Natural killer cell (primary cell): Measurements from ENCODE around the gene RBMS3. TPM values are rescaled to one million over a fixed set of nuclear protein-coding genes. Genes with fewer than 3 reads are reported as not detected.

ENCODE experiments used
- ATAC-seq, 3 donors: fragments of 150-1000 bp in 2 of 3; fragments of 200-7000 bp in 1 of 3; cut with Tn5 transposase; 1 replicate in 1 of 3; 2 replicates in 2 of 3; pipeline ENCODE4 v1.10.0; 2021; ENCODE audit warnings: mild to moderate bottlenecking in 2 of 3, moderate library complexity in 2 of 3
- DNase-seq, 2 donors: peaks; one replicate each; pipeline versions ENCODE4 v3.0.0 to v3.0.0-alpha.2; 2013 to 2021; ENCODE audit warnings: mixed read lengths in 1 of 2
- H3K27ac ChIP-seq: one replicate; pipeline ENCODE4 v1.5.1; 2013; ENCODE audit warnings: mild to moderate bottlenecking, low read length
- H3K27me3 ChIP-seq: one replicate; pipeline ENCODE4 v1.6.1; 2013; ENCODE audit warnings: low read length; ENCODE audit not compliant: control insufficient read depth, insufficient read depth
- H3K36me3 ChIP-seq: one replicate; pipeline ENCODE4 v1.6.1; 2013; ENCODE audit warnings: low read length; ENCODE audit not compliant: control insufficient read depth, insufficient read depth
- H3K4me1 ChIP-seq: one replicate; pipeline ENCODE4 v1.6.1; 2013; ENCODE audit warnings: low read length; ENCODE audit not compliant: control insufficient read depth, insufficient read depth
- H3K4me3 ChIP-seq: one replicate; pipeline ENCODE4 v1.5.1; 2013; ENCODE audit warnings: low read length
- H3K9me3 ChIP-seq: one replicate; pipeline ENCODE4 v1.6.1; 2013; ENCODE audit warnings: low read length; ENCODE audit not compliant: control insufficient read depth, insufficient read depth
- H3K27ac Mint-ChIP-seq, 2 donors: one replicate each; pipeline ENCODE4 v1.8.0; 2022; ENCODE audit warnings: mild to moderate bottlenecking in 2 of 2, mixed read lengths in 2 of 2, moderate library complexity in 1 of 2
- H3K27me3 Mint-ChIP-seq, 2 donors: one replicate each; pipeline ENCODE4 v1.8.0; 2022; ENCODE audit warnings: low read depth in 2 of 2, mixed read lengths in 2 of 2
- H3K36me3 Mint-ChIP-seq: one replicate; pipeline ENCODE4 v1.8.0; 2022; ENCODE audit warnings: mixed read lengths
- H3K4me1 Mint-ChIP-seq, 2 donors: one replicate each; pipeline ENCODE4 v1.8.0; 2022; ENCODE audit warnings: mixed read lengths in 2 of 2
- H3K4me3 Mint-ChIP-seq: one replicate; pipeline ENCODE4 v1.8.0; 2022; ENCODE audit warnings: mild to moderate bottlenecking, moderate library complexity, mixed read lengths
- H3K9me3 Mint-ChIP-seq, 2 donors: one replicate each; pipeline ENCODE4 v1.8.0; 2022; ENCODE audit warnings: mixed read lengths in 2 of 2
- WGBS: methylation state at CpG from one replicate; pipeline ENCODE4 v1.1.7; 2013; ENCODE audit warnings: missing lambda C conversion rate; ENCODE audit not compliant: insufficient coverage; 5-methylcytosine and 5-hydroxymethylcytosine counted together
- intact Hi-C: fragments of 100-400 bp; cut with micrococcal nuclease; formaldehyde crosslinking; loops from one replicate; pipeline ENCODE4 v1.14.2; 2022
- total RNA-seq, 4 donors: library from RNA; stranded (reverse); fragments of 120-200 nt in 1 of 4; gene quantifications; one replicate each; pipeline versions ENCODE4 v1.2.3 to v1.2.4, GENCODE V29; 2013 to 2022
- TF ChIP-seq, protein P1 (sequence below): fragments of 200-600 bp; IDR thresholded peaks from one replicate; pipeline ENCODE4 v1.8.0; 2022; ENCODE audit warnings: antibody characterized with exemption

RBMS3 gene
- total RNA-seq, 3 donors from 2014 or later (not counting 1 experiment from before 2014, with no cell fraction given), result 0.16 TPM; not detected in 2

DNA sequence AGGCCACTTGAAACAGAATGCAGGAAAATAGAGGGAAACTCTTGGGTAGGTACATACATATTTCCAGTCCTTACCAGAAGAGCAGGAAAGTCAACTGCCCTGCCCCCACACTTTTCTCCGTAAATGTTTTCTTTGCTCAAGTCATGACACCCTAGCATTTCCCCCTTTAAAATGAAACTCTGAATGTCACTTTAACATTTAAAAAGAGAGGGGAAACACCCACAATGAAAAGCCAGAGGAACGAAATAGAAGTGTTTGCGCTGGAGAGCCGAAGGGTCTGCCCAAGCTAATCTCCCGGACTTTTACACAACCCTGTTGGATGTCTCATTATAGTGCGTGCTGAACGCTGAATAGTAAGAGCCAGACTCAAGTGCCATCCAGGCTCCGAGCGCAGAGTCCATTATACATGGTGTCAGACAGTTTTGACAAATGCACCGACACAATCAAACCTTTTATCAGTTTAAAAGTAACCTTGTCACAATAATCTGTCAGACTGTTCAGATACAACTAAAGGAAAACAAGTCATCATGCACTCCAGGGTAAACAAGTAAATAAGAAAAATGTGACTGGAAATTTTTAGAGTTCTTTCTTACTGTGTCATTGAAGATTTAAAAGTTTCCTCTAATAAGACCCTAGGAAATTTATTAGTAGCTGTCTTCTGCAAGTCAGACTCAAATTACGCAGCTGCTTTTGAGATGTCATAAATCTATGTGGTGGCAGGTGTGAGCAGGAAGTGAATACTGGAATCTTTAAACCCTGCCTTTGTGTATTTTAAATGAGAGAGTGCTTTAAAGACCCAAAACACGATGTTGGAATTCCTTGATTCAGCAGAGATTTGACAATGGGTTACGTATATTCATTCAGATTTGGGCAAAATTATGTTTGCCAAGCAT lies 159.8 kb downstream of the RBMS3 start:
- Histone ChIP-seq H3K4me1 (no peaks in the 10 kb centered on the region), H3K27ac (no peak overlapping the region), H3K27me3 (no peaks in the 10 kb centered on the region), H3K36me3 (no peaks in the 10 kb centered on the region), H3K4me3 (no peak overlapping the region), H3K9me3 (no peaks in the 10 kb centered on the region)
- no peaks in the 10 kb centered on the region for H3K27me3 Mint-ChIP-seq
- ATAC-seq (no peak), DNase-seq (no peak)
- WGBS, result 13% methylated on average over 12 of the region's 13 CpGs
- TF ChIP-seq, protein P1, sequence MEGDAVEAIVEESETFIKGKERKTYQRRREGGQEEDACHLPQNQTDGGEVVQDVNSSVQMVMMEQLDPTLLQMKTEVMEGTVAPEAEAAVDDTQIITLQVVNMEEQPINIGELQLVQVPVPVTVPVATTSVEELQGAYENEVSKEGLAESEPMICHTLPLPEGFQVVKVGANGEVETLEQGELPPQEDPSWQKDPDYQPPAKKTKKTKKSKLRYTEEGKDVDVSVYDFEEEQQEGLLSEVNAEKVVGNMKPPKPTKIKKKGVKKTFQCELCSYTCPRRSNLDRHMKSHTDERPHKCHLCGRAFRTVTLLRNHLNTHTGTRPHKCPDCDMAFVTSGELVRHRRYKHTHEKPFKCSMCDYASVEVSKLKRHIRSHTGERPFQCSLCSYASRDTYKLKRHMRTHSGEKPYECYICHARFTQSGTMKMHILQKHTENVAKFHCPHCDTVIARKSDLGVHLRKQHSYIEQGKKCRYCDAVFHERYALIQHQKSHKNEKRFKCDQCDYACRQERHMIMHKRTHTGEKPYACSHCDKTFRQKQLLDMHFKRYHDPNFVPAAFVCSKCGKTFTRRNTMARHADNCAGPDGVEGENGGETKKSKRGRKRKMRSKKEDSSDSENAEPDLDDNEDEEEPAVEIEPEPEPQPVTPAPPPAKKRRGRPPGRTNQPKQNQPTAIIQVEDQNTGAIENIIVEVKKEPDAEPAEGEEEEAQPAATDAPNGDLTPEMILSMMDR, result no peak
- intact Hi-C loops, result no loop called here
- H3K4me3 Mint-ChIP-seq, result no peak overlapping the region
- no peaks in the 10 kb centered on the region for H3K4me1 Mint-ChIP-seq
- no peaks in the 10 kb centered on the region for H3K36me3 Mint-ChIP-seq
- peaks cover 8% of the 10 kb centered on the region in 2 donors for H3K9me3 Mint-ChIP-seq
- no peak overlapping the region for H3K27ac Mint-ChIP-seq

DNA sequence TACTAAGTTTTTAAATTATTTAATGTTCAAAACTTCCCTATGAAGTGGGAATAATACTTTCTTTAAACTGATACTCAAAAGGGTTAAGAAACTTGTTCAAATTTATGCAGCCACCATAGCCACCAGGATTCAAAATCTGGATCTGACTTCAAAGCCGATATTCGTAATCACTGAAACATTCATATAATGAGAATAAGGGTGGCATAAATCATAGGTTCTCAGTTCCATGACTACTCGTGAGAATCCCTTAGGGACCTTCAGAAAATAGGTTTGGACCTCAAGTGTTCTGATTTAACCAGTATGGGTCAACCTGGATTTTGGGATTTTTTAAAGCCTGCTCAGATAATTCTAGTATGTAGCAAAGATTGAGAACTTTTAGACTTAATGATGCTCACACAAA lies 160.6 kb downstream of the RBMS3 start:
- H3K27me3 Mint-ChIP-seq, result no peaks in the 10 kb centered on the region
- 90% methylated on average over 2 of the region's 3 CpGs for WGBS
- H3K4me3 Mint-ChIP-seq, result no peak overlapping the region
- ATAC-seq (no peak), DNase-seq (no peak)
- H3K9me3 Mint-ChIP-seq, result peaks cover 8% of the 10 kb centered on the region in 2 donors
- TF ChIP-seq, protein P1, result no peak
- H3K36me3 ChIP-seq, result no peaks in the 10 kb centered on the region
- intact Hi-C loops, result no loop called here
- no peaks in the 10 kb centered on the region for H3K4me1 ChIP-seq
- H3K27ac Mint-ChIP-seq, result no peak overlapping the region
- H3K27ac ChIP-seq, result no peak overlapping the region
- no peaks in the 10 kb centered on the region for H3K36me3 Mint-ChIP-seq
- no peak overlapping the region for H3K4me3 ChIP-seq
- H3K9me3 ChIP-seq, result no peaks in the 10 kb centered on the region
- no peaks in the 10 kb centered on the region for H3K4me1 Mint-ChIP-seq
- no peaks in the 10 kb centered on the region for H3K27me3 ChIP-seq

DNA sequence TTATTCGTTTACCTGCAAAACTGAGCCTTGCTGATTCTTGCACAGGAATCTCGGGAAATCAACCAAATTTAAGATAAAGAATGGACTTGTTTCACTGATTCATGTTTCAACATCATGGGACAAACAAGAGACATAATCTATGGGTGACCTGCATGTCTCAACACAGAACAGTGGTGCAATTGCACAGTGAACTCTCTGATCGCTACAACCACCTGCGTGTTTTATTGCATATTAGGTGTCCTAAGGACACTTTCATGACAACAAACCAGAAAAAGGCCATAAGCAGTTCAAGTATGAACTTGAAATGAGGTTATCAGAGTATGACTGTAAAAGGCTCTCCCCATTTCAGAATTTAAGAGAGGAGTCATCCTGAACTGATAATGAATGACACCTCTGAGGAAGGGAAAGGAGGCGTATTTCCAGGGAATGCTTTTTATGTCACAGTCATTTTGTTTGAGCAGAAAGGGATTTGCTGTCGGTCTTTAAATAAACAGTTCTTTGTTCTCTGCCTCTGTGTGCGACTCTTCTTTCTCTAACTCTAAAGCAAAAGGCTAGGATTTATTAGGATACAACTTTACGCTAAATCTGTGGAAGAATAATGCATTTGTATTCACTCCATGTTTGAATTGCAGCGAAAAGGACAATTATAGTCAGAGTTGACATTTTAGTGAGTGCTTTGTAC lies 167.2 kb downstream of the RBMS3 start:
- TF ChIP-seq, protein P1, result no peak
- no peaks in the 10 kb centered on the region for H3K27me3 ChIP-seq
- intact Hi-C loops, result no loop called here
- H3K4me1 ChIP-seq, result no peaks in the 10 kb centered on the region
- ATAC-seq (no peak), DNase-seq (no peak)
- H3K36me3 Mint-ChIP-seq, result no peaks in the 10 kb centered on the region
- no peaks in the 10 kb centered on the region for H3K9me3 ChIP-seq
- no peak overlapping the region for H3K4me3 Mint-ChIP-seq
- no peaks in the 10 kb centered on the region for H3K36me3 ChIP-seq
- H3K4me3 ChIP-seq, result no peak overlapping the region
- H3K27ac ChIP-seq, result no peak overlapping the region
- no peaks in the 10 kb centered on the region for H3K4me1 Mint-ChIP-seq
- H3K27ac Mint-ChIP-seq, result no peak overlapping the region
- H3K27me3 Mint-ChIP-seq, result no peaks in the 10 kb centered on the region
- WGBS, result 92% methylated on average over 9 of the region's 9 CpGs
- peaks cover 3% of the 10 kb centered on the region in 2 donors for H3K9me3 Mint-ChIP-seq
